ENCODE measurements around the gene PDGFRB.

PDGFRB gene

GRCh38 chr5:150189326-150189725 lies 33.7 kb upstream of the PDGFRB start:
- H4K91ac ChIP-seq (ENCODE audit: low read depth, low read length, poor library complexity), result no peak overlapping the region
- H3K36me3 ChIP-seq (replicated peaks in 1 of 2; ENCODE audit: control insufficient read depth in 2 of 2, insufficient read depth in 2 of 2, low read length in 2 of 2), result no peaks in the 10 kb centered on the region
- no peak overlapping the region for H2BK5ac ChIP-seq (ENCODE audit: low read length)
- H3K27me3 ChIP-seq (ENCODE audit: control insufficient read depth in 3 of 3, insufficient read depth in 3 of 3, low read depth in 1 of 3, low read length in 3 of 3), result peaks cover 19 to 95% (median 44%) of the 10 kb centered on the region in 3 experiments
- H3K4me2 ChIP-seq (ENCODE audit: insufficient read depth, low read length, poor library complexity, severe bottlenecking), result no peak overlapping the region
- no peak overlapping the region for H2AK5ac ChIP-seq (ENCODE audit: low read depth, low read length)
- no peak overlapping the region for H3K18ac ChIP-seq (ENCODE audit: low read length)
- H3K4me3 ChIP-seq (ENCODE audit: low read length in 2 of 2), result no peak overlapping the region
- no peak overlapping the region for H3K14ac ChIP-seq (ENCODE audit: low read length)
- no peak overlapping the region for H2BK15ac ChIP-seq (ENCODE audit: low read length)
- no CpG with 5 or more reads among the region's 3 CpGs for WGBS, 2 donors (ENCODE audit: extremely low coverage in 2 of 2, insufficient read length in 2 of 2, insufficient replicate concordance in 1 of 2)
- DNase-seq (ENCODE audit: low spot score), result no peak
- H3K27ac ChIP-seq (replicated peaks; ENCODE audit: low read length), result no peak overlapping the region
- no peak overlapping the region for H3K23ac ChIP-seq (ENCODE audit: low read depth, low read length, poor library complexity)
- H3K4ac ChIP-seq (ENCODE audit: low read length), result no peak overlapping the region
- H3K9ac ChIP-seq (ENCODE audit: low read depth, low read length, poor library complexity), result no peak overlapping the region
- peaks cover 0 to 2% of the 10 kb centered on the region in 2 donors for H3K9me3 ChIP-seq (replicated peaks in 1 of 2; ENCODE audit: control insufficient read depth in 2 of 2, insufficient read depth in 1 of 2, low read depth in 1 of 2, low read length in 2 of 2)
- H3K4me1 ChIP-seq (ENCODE audit: control insufficient read depth in 2 of 2, insufficient read depth in 1 of 2, low read depth in 1 of 2, low read length in 2 of 2), result peaks cover 5 to 6% of the 10 kb centered on the region in 2 donors
- no peak overlapping the region for H4K8ac ChIP-seq (ENCODE audit: low read depth, low read length)
- no peak overlapping the region for H2BK12ac ChIP-seq (ENCODE audit: low read length)
- no peaks in the 10 kb centered on the region for H3K79me1 ChIP-seq (ENCODE audit: low read depth, low read length)
- no peak overlapping the region for H2BK120ac ChIP-seq (ENCODE audit: low read depth, low read length)
- H2AFZ ChIP-seq (ENCODE audit: low read length), result no peak overlapping the region

DNA sequence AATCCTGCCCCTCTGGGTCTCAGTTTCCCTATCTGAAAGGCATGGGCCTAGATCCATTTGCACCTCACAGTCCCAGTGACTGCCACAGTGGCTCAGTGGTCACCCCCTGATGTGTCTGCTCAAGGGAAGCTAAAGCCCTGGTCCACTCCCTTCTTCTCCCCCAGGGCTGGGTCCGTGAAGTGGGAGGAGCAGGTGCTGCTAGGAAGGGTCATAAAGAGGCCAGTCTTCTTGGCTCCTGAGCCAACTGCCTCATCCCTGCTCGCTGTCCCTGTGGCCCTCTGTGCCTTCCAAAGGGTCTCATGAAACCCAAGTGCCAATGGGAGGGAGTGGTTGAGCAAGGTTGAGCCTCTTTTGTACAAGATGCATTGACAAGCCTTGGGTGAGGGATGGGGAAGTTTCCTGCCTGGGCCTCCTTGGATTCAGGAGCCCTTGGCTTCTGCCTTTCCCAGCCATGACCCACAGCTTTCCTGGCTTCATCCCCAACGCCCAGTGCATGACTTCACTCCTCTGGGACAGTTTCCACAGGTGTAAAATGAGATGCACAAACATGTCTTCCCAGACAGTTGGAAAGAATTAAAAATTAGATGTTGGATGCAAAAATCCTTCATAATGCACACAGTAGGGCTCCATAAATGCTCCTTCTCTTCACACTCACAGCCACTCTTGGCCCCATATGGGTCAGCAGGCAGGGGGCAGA lies 32.6 kb upstream of the PDGFRB start:
- Histone ChIP-seq H3K9me3 (replicated peaks in 1 of 2; ENCODE audit: control insufficient read depth in 2 of 2, insufficient read depth in 1 of 2, low read depth in 1 of 2, low read length in 2 of 2) (peaks cover 0 to 2% of the 10 kb centered on the region in 2 donors), H2BK120ac (ENCODE audit: low read depth, low read length) (no peak overlapping the region), H2BK12ac (ENCODE audit: low read length) (no peak overlapping the region), H3K4me1 (ENCODE audit: control insufficient read depth in 2 of 2, insufficient read depth in 1 of 2, low read depth in 1 of 2, low read length in 2 of 2) (peaks cover 5 to 6% of the 10 kb centered on the region in 2 donors), H2BK5ac (ENCODE audit: low read length) (no peak overlapping the region), H3K14ac (ENCODE audit: low read length) (no peak overlapping the region), H3K4me3 (ENCODE audit: low read length in 2 of 2) (no peak overlapping the region), H3K27me3 (ENCODE audit: control insufficient read depth in 3 of 3, insufficient read depth in 3 of 3, low read depth in 1 of 3, low read length in 3 of 3) (peaks cover 19 to 98% (median 44%) of the 10 kb centered on the region in 3 experiments), H3K4ac (ENCODE audit: low read length) (no peak overlapping the region), H3K18ac (ENCODE audit: low read length) (no peak overlapping the region), H3K27ac (replicated peaks; ENCODE audit: low read length) (no peak overlapping the region), H3K23ac (ENCODE audit: low read depth, low read length, poor library complexity) (peak overlapping the region; percentile 21), H2AK5ac (ENCODE audit: low read depth, low read length) (no peak overlapping the region), H3K4me2 (ENCODE audit: insufficient read depth, low read length, poor library complexity, severe bottlenecking) (no peak overlapping the region), H4K8ac (ENCODE audit: low read depth, low read length) (no peak overlapping the region), H2BK15ac (ENCODE audit: low read length) (no peak overlapping the region), H3K9ac (ENCODE audit: low read depth, low read length, poor library complexity) (no peak overlapping the region), H2AFZ (ENCODE audit: low read length) (no peak overlapping the region), H3K36me3 (replicated peaks in 1 of 2; ENCODE audit: control insufficient read depth in 2 of 2, insufficient read depth in 2 of 2, low read length in 2 of 2) (no peaks in the 10 kb centered on the region), H3K79me1 (ENCODE audit: low read depth, low read length) (no peaks in the 10 kb centered on the region), H4K91ac (ENCODE audit: low read depth, low read length, poor library complexity) (no peak overlapping the region)
- WGBS, 2 donors (ENCODE audit: extremely low coverage in 2 of 2, insufficient read length in 2 of 2, insufficient replicate concordance in 1 of 2), result no CpG with 5 or more reads among the region's 3 CpGs
- no peak for DNase-seq (ENCODE audit: low spot score)

- Histone ChIP-seq H3K9me3 (replicated peaks in 1 of 2; ENCODE audit: control insufficient read depth in 2 of 2, insufficient read depth in 1 of 2, low read depth in 1 of 2, low read length in 2 of 2) (peaks cover 0 to 2% of the 10 kb centered on the region in 2 donors), H3K4me3 (ENCODE audit: low read length in 2 of 2) (no peak overlapping the region), H3K4me2 (ENCODE audit: insufficient read depth, low read length, poor library complexity, severe bottlenecking) (no peak overlapping the region), H3K14ac (ENCODE audit: low read length) (no peak overlapping the region), H3K4me1 (ENCODE audit: control insufficient read depth in 2 of 2, insufficient read depth in 1 of 2, low read depth in 1 of 2, low read length in 2 of 2) (peaks cover 0 to 3% of the 10 kb centered on the region in 2 donors), H3K27ac (replicated peaks; ENCODE audit: low read length) (no peak overlapping the region), H2AK5ac (ENCODE audit: low read depth, low read length) (no peak overlapping the region), H3K18ac (ENCODE audit: low read length) (no peak overlapping the region), H4K91ac (ENCODE audit: low read depth, low read length, poor library complexity) (no peak overlapping the region), H4K8ac (ENCODE audit: low read depth, low read length) (no peak overlapping the region), H3K27me3 (ENCODE audit: control insufficient read depth in 3 of 3, insufficient read depth in 3 of 3, low read depth in 1 of 3, low read length in 3 of 3) (peaks cover 19 to 98% (median 36%) of the 10 kb centered on the region in 3 experiments), H3K36me3 (replicated peaks in 1 of 2; ENCODE audit: control insufficient read depth in 2 of 2, insufficient read depth in 2 of 2, low read length in 2 of 2) (no peaks in the 10 kb centered on the region), H2BK120ac (ENCODE audit: low read depth, low read length) (no peak overlapping the region), H2BK12ac (ENCODE audit: low read length) (no peak overlapping the region), H3K9ac (ENCODE audit: low read depth, low read length, poor library complexity) (no peak overlapping the region), H2BK5ac (ENCODE audit: low read length) (no peak overlapping the region), H2BK15ac (ENCODE audit: low read length) (no peak overlapping the region), H2AFZ (ENCODE audit: low read length) (no peak overlapping the region), H3K79me1 (ENCODE audit: low read depth, low read length) (no peaks in the 10 kb centered on the region), H3K4ac (ENCODE audit: low read length) (no peak overlapping the region), H3K23ac (ENCODE audit: low read depth, low read length, poor library complexity) (no peak overlapping the region)
- DNase-seq (ENCODE audit: low spot score), result no peak
- WGBS, 2 donors (ENCODE audit: extremely low coverage in 2 of 2, insufficient read length in 2 of 2, insufficient replicate concordance in 1 of 2), result no CpG with 5 or more reads among the region's 4 CpGs
Observed at GRCh38 chr5:150186897-150187296, 31.3 kb upstream of the PDGFRB start.

DNA sequence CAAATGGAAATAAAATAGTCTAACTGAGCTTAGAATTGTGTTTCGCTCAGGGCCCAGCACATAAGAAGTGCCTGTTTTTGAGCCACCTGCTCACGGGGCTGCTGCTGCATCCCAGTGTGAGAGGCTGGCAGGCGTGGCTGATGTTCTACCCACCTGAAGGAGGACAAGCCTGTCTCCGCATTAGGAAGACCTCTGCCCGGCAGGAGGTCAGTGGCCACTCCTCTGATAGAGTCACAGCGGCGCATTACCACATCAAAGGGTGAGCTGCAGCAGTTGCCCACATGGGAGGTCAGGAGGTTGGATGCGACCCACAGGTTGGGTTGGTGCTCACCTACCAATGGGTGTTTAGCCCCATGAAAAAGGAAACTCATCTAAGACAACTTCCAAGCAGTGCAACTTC lies 30.5 kb upstream of the PDGFRB start:
- no peak overlapping the region for H2BK5ac ChIP-seq (ENCODE audit: low read length)
- no peaks in the 10 kb centered on the region for H3K79me1 ChIP-seq (ENCODE audit: low read depth, low read length)
- no peak overlapping the region for H3K4ac ChIP-seq (ENCODE audit: low read length)
- no peak overlapping the region for H3K9ac ChIP-seq (ENCODE audit: low read depth, low read length, poor library complexity)
- no peak overlapping the region for H2AK5ac ChIP-seq (ENCODE audit: low read depth, low read length)
- no peak overlapping the region for H3K4me3 ChIP-seq (ENCODE audit: low read length in 2 of 2)
- H3K23ac ChIP-seq (ENCODE audit: low read depth, low read length, poor library complexity), result no peak overlapping the region
- H3K18ac ChIP-seq (ENCODE audit: low read length), result no peak overlapping the region
- peaks cover 0 to 3% of the 10 kb centered on the region in 2 donors for H3K4me1 ChIP-seq (ENCODE audit: control insufficient read depth in 2 of 2, insufficient read depth in 1 of 2, low read depth in 1 of 2, low read length in 2 of 2)
- no peak overlapping the region for H4K8ac ChIP-seq (ENCODE audit: low read depth, low read length)
- no peak overlapping the region for H2BK120ac ChIP-seq (ENCODE audit: low read depth, low read length)
- WGBS, 2 donors (ENCODE audit: extremely low coverage in 2 of 2, insufficient read length in 2 of 2, insufficient replicate concordance in 1 of 2), result no CpG with 5 or more reads among the region's 8 CpGs
- no peak overlapping the region for H3K14ac ChIP-seq (ENCODE audit: low read length)
- no peak overlapping the region for H2BK15ac ChIP-seq (ENCODE audit: low read length)
- H3K9me3 ChIP-seq (replicated peaks in 1 of 2; ENCODE audit: control insufficient read depth in 2 of 2, insufficient read depth in 1 of 2, low read depth in 1 of 2, low read length in 2 of 2), result peaks cover 0 to 2% of the 10 kb centered on the region in 2 donors
- no peak overlapping the region for H3K4me2 ChIP-seq (ENCODE audit: insufficient read depth, low read length, poor library complexity, severe bottlenecking)
- no peak overlapping the region for H3K27ac ChIP-seq (replicated peaks; ENCODE audit: low read length)
- H3K36me3 ChIP-seq (replicated peaks in 1 of 2; ENCODE audit: control insufficient read depth in 2 of 2, insufficient read depth in 2 of 2, low read length in 2 of 2), result no peaks in the 10 kb centered on the region
- peaks cover 19 to 96% (median 32%) of the 10 kb centered on the region in 3 experiments for H3K27me3 ChIP-seq (ENCODE audit: control insufficient read depth in 3 of 3, insufficient read depth in 3 of 3, low read depth in 1 of 3, low read length in 3 of 3)
- no peak for DNase-seq (ENCODE audit: low spot score)
- H4K91ac ChIP-seq (ENCODE audit: low read depth, low read length, poor library complexity), result no peak overlapping the region
- H2BK12ac ChIP-seq (ENCODE audit: low read length), result no peak overlapping the region
- no peak overlapping the region for H2AFZ ChIP-seq (ENCODE audit: low read length)

Data from neuronal stem cell (in vitro differentiated cells).